Neuronal stem cell (in vitro differentiated cells): ENCODE data around the gene KTN1.

ENCODE experiments used
- DNase-seq: peaks from one replicate; pipeline ENCODE4 v3.0.0-alpha.2; 2013; ENCODE audit warnings: low spot score
- H2AFZ ChIP-seq: one replicate; pipeline ENCODE4 v1.6.1; 2013; ENCODE audit warnings: mild to moderate bottlenecking, low read length, inconsistent platforms
- H2AK5ac ChIP-seq: 2 replicates; pipeline ENCODE4 v1.6.1; 2013; ENCODE audit warnings: low read depth, mild to moderate bottlenecking, inconsistent platforms, low read length, moderate library complexity, mixed read lengths
- H2BK120ac ChIP-seq: 2 replicates; pipeline ENCODE4 v1.6.1; 2013; ENCODE audit warnings: low read depth, mild to moderate bottlenecking, inconsistent platforms, low read length, moderate library complexity, mixed read lengths
- H2BK12ac ChIP-seq: one replicate; pipeline ENCODE4 v1.6.1; 2013; ENCODE audit warnings: low read length, inconsistent platforms
- H2BK15ac ChIP-seq: 2 replicates; pipeline ENCODE4 v1.6.1; 2013; ENCODE audit warnings: mild to moderate bottlenecking, low read length, inconsistent platforms, mixed read lengths
- H2BK5ac ChIP-seq: one replicate; pipeline ENCODE4 v1.6.1; 2013; ENCODE audit warnings: inconsistent platforms, mild to moderate bottlenecking, low read length, moderate library complexity
- H3K14ac ChIP-seq: one replicate; pipeline ENCODE4 v1.6.1; 2013; ENCODE audit warnings: low read length, inconsistent platforms
- H3K18ac ChIP-seq: 2 replicates; pipeline ENCODE4 v1.6.1; 2013; ENCODE audit warnings: low read length, inconsistent platforms
- H3K23ac ChIP-seq: 2 replicates; pipeline ENCODE4 v1.6.1; 2013; ENCODE audit warnings: low read depth, mild to moderate bottlenecking, mixed read lengths, low read length, inconsistent platforms; ENCODE audit not compliant: poor library complexity
- H3K27ac ChIP-seq: replicated peaks from 3 replicates; pipeline ENCODE4 v1.5.1; 2013; ENCODE audit warnings: low read length, inconsistent platforms
- H3K27me3 ChIP-seq, 3 experiments: 2 replicates each; pipeline ENCODE4 v1.6.1; 2013; ENCODE audit warnings: low read length in 3 of 3, mild to moderate bottlenecking in 2 of 3, inconsistent platforms in 1 of 3, low read depth in 1 of 3, mixed read lengths in 1 of 3, moderate library complexity in 1 of 3; ENCODE audit not compliant: control insufficient read depth in 3 of 3, insufficient read depth in 3 of 3
- H3K36me3 ChIP-seq, 2 donors: replicated peaks in 1 of 2; 2 replicates each; pipeline ENCODE4 v1.6.1; 2013; ENCODE audit warnings: low read length in 2 of 2; ENCODE audit not compliant: control insufficient read depth in 2 of 2, insufficient read depth in 2 of 2
- H3K4ac ChIP-seq: 2 replicates; pipeline ENCODE4 v1.6.1; 2013; ENCODE audit warnings: inconsistent platforms, mild to moderate bottlenecking, low read length, moderate library complexity
- H3K4me1 ChIP-seq, 2 donors: 1 replicate in 1 of 2; 2 replicates in 1 of 2; pipeline ENCODE4 v1.6.1; 2013; ENCODE audit warnings: low read length in 2 of 2, low read depth in 1 of 2; ENCODE audit not compliant: control insufficient read depth in 2 of 2, insufficient read depth in 1 of 2
- H3K4me2 ChIP-seq: one replicate; pipeline ENCODE4 v1.6.1; 2013; ENCODE audit warnings: mild to moderate bottlenecking, low read length, inconsistent platforms; ENCODE audit not compliant: insufficient read depth, poor library complexity, severe bottlenecking
- H3K4me3 ChIP-seq, 2 donors: 2 replicates each; pipeline ENCODE4 v1.5.1; 2013; ENCODE audit warnings: low read length in 2 of 2, mild to moderate bottlenecking in 2 of 2, inconsistent platforms in 1 of 2, moderate library complexity in 1 of 2
- H3K79me1 ChIP-seq: one replicate; pipeline ENCODE4 v1.6.1; 2013; ENCODE audit warnings: low read depth, mild to moderate bottlenecking, inconsistent platforms, low read length, moderate library complexity
- H3K9ac ChIP-seq: one replicate; pipeline ENCODE4 v1.6.1; 2013; ENCODE audit warnings: mild to moderate bottlenecking, low read depth, low read length, inconsistent platforms; ENCODE audit not compliant: poor library complexity
- H3K9me3 ChIP-seq, 2 donors: replicated peaks in 1 of 2; 2 replicates each; pipeline versions ENCODE3 to v1.6.1; 2013; ENCODE audit warnings: low read length in 2 of 2, mild to moderate bottlenecking in 2 of 2, inconsistent platforms in 1 of 2, low read depth in 1 of 2, mixed read lengths in 1 of 2, moderate library complexity in 1 of 2; ENCODE audit not compliant: control insufficient read depth in 2 of 2, insufficient read depth in 1 of 2
- H4K8ac ChIP-seq: one replicate; pipeline ENCODE4 v1.6.1; 2013; ENCODE audit warnings: low read depth, mild to moderate bottlenecking, inconsistent platforms, low read length, moderate library complexity
- H4K91ac ChIP-seq: one replicate; pipeline ENCODE4 v1.6.1; 2013; ENCODE audit warnings: low read length, low read depth, mild to moderate bottlenecking, inconsistent platforms; ENCODE audit not compliant: poor library complexity
- WGBS, 2 donors: extraction: QIAGEN DNeasy Blood & Tissue Kit; methylation state at CpG; one replicate each; pipeline ENCODE4 v1.1.7; 2013; ENCODE audit warnings: missing lambda C conversion rate in 2 of 2, mixed read lengths in 1 of 2; ENCODE audit not compliant: insufficient read length in 2 of 2, insufficient replicate concordance in 1 of 2; ENCODE audit errors: extremely low coverage in 2 of 2; 5-methylcytosine and 5-hydroxymethylcytosine counted together

Gene KTN1

DNA sequence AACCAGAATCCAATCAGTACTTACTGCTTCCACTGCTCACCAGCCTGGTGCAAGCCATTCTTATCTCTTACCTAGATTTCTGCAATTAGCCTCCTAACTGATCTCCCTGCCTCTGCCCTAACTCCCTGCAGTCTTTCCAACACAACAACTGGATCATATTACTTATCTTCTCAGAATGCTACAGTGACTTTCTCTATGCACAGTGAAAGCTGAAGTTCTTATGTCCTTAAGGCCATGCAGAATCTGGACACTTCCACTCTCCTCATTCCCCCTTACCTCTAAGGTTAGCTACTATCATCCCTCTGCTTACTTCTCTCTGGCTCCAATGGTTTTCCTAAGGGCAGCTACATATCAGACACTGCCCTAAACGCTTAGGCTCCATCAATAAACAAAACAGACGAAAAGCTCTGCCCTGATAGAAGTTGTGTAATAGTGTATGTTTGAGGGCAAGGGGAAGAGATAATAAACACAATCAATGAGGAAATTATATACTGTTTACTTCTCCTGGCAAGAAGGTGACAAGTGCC lies 4.0 kb downstream of the KTN1 start:
- H3K9ac ChIP-seq, result no peak overlapping the region
- no peak overlapping the region for H2BK12ac ChIP-seq
- no peak overlapping the region for H3K4me2 ChIP-seq
- no peak overlapping the region for H3K27ac ChIP-seq
- H2BK15ac ChIP-seq, result no peak overlapping the region
- no peak overlapping the region for H3K23ac ChIP-seq
- no peaks in the 10 kb centered on the region for H3K27me3 ChIP-seq
- no peak overlapping the region for H3K14ac ChIP-seq
- H2BK5ac ChIP-seq, result no peak overlapping the region
- no peak overlapping the region for H2AFZ ChIP-seq
- H3K4me1 ChIP-seq, result peaks cover 7 to 17% of the 10 kb centered on the region in 2 donors
- no peaks in the 10 kb centered on the region for H3K9me3 ChIP-seq
- no peak overlapping the region for H2AK5ac ChIP-seq
- H3K36me3 ChIP-seq, result no peaks in the 10 kb centered on the region
- no peak overlapping the region for H3K4ac ChIP-seq
- peaks cover 2% of the 10 kb centered on the region for H3K79me1 ChIP-seq
- H3K4me3 ChIP-seq, result no peak overlapping the region
- no CpG with 5 or more reads among the region's 2 CpGs for WGBS, 2 donors
- H4K8ac ChIP-seq, result no peak overlapping the region
- DNase-seq, result no peak
- H2BK120ac ChIP-seq, result no peak overlapping the region
- no peak overlapping the region for H4K91ac ChIP-seq
- H3K18ac ChIP-seq, result no peak overlapping the region

DNA sequence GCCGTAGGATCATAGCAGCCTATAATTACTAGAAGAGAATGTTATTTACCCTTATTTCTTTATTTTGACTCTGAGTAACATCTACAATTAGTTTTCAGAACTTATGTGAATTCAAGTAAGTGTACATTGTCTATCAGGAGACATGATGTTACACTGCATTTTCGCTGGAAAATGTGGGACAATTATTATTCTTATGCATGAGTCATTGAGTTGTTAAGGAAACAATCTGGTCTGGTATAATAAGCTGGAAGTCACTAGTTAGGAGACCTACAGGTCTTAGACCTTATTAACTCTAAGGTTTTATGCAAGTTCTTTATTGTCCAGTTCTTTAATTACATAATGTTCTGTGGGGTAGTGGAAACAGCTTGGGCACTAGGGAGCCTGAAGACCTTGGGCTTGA lies 5.8 kb downstream of the KTN1 start:
- Histone ChIP-seq H3K4me1 (peaks cover 7 to 17% of the 10 kb centered on the region in 2 donors), H3K4me2 (no peak overlapping the region), H2BK12ac (no peak overlapping the region), H3K23ac (no peak overlapping the region), H3K27me3 (no peaks in the 10 kb centered on the region), H2BK120ac (no peak overlapping the region), H3K36me3 (no peaks in the 10 kb centered on the region), H3K14ac (no peak overlapping the region), H4K91ac (no peak overlapping the region), H3K79me1 (peaks cover 2% of the 10 kb centered on the region), H2BK5ac (no peak overlapping the region), H3K9ac (no peak overlapping the region), H3K27ac (no peak overlapping the region), H3K9me3 (no peaks in the 10 kb centered on the region), H3K4ac (no peak overlapping the region), H2AK5ac (no peak overlapping the region), H3K4me3 (no peak overlapping the region), H3K18ac (no peak overlapping the region), H4K8ac (no peak overlapping the region), H2BK15ac (no peak overlapping the region), H2AFZ (no peak overlapping the region)
- WGBS, 2 donors, result no CpG with 5 or more reads among the region's 2 CpGs
- DNase-seq, result no peak

DNA sequence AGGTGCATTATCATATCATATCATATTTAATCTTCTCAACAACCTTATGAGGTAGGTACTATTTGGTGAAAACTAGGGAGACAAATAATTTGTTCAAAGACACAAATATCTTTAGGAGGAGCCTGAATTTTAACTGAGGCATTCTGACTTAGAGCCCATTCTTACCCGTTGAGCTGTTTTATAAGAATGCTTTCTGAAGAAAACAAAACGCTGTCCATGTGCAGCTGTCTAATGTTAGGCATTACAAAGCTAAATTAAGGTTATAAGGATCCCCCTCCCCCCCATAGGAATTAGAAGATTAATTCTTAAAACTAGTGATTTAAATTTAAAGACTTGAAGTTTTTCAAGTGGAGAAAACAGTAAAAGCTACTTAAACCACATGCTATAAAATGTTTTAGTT lies 6.4 kb downstream of the KTN1 start:
- H3K4ac ChIP-seq, result no peak overlapping the region
- H3K27ac ChIP-seq, result no peak overlapping the region
- no peaks in the 10 kb centered on the region for H3K36me3 ChIP-seq
- no peak overlapping the region for H4K91ac ChIP-seq
- H2BK5ac ChIP-seq, result no peak overlapping the region
- H2BK15ac ChIP-seq, result no peak overlapping the region
- no peak overlapping the region for H2BK12ac ChIP-seq
- H3K4me3 ChIP-seq, result no peak overlapping the region
- no peak overlapping the region for H2AFZ ChIP-seq
- no peak overlapping the region for H2BK120ac ChIP-seq
- WGBS, 2 donors, result no CpG with 5 or more reads among the region's 2 CpGs
- H4K8ac ChIP-seq, result no peak overlapping the region
- H3K9ac ChIP-seq, result no peak overlapping the region
- no peak overlapping the region for H3K14ac ChIP-seq
- H3K4me1 ChIP-seq, result peaks cover 7 to 17% of the 10 kb centered on the region in 2 donors
- DNase-seq, result no peak
- H3K23ac ChIP-seq, result no peak overlapping the region
- no peak overlapping the region for H2AK5ac ChIP-seq
- peaks cover 2% of the 10 kb centered on the region for H3K79me1 ChIP-seq
- no peak overlapping the region for H3K18ac ChIP-seq
- no peaks in the 10 kb centered on the region for H3K27me3 ChIP-seq
- no peaks in the 10 kb centered on the region for H3K9me3 ChIP-seq
- no peak overlapping the region for H3K4me2 ChIP-seq

DNA sequence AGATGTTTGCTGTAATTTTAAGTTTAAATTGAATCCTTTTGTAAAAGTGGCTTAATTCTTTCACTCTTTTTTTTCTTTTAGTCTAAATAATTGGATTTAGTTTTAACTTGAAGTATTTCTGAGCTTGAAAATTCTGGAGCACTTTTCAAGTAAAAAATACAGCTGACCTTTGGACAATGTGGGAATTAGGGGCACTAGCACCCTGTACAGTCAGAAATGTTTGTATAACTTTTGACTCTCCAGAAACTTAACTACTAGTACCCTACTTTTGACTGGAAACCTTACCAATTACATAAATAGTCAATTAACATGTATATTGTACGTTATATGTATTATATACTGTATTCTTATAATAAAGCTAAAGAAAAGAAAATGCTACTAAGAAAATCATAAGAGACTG lies 7.8 kb downstream of the KTN1 start:
- H3K27ac ChIP-seq, result no peak overlapping the region

More for the DNA sequence above, 7.8 kb downstream of the KTN1 start:
- H2AFZ ChIP-seq, result no peak overlapping the region
- no peak overlapping the region for H3K4ac ChIP-seq
- peaks cover 2% of the 10 kb centered on the region for H3K79me1 ChIP-seq
- no peak overlapping the region for H3K14ac ChIP-seq
- no peaks in the 10 kb centered on the region for H3K36me3 ChIP-seq
- no peak overlapping the region for H3K4me3 ChIP-seq
- no peak overlapping the region for H3K18ac ChIP-seq
- H4K91ac ChIP-seq, result no peak overlapping the region
- peaks cover 7 to 14% of the 10 kb centered on the region in 2 donors for H3K4me1 ChIP-seq
- WGBS, 2 donors, result no CpG with 5 or more reads among the region's 1 CpG
- H2AK5ac ChIP-seq, result no peak overlapping the region
- H2BK5ac ChIP-seq, result no peak overlapping the region
- no peak overlapping the region for H2BK120ac ChIP-seq
- H3K9ac ChIP-seq, result no peak overlapping the region
- H2BK15ac ChIP-seq, result no peak overlapping the region
- H4K8ac ChIP-seq, result no peak overlapping the region
- H3K27me3 ChIP-seq, result no peaks in the 10 kb centered on the region
- H2BK12ac ChIP-seq, result no peak overlapping the region
- no peak overlapping the region for H3K4me2 ChIP-seq
- no peak for DNase-seq
- no peak overlapping the region for H3K23ac ChIP-seq
- H3K9me3 ChIP-seq, result no peaks in the 10 kb centered on the region
